ENCODE measurements around the gene ATP9A.
"Not testable (repeated sequence)": the region's sequence is repeated elsewhere in the genome, so short reads cannot be mapped to it uniquely, and the experiment has no call there.

ATP9A gene

GRCh38 chr20:51569815-51570738, 198.1 kb downstream of the ATP9A start:
- no peak for DNase-seq

DNA sequence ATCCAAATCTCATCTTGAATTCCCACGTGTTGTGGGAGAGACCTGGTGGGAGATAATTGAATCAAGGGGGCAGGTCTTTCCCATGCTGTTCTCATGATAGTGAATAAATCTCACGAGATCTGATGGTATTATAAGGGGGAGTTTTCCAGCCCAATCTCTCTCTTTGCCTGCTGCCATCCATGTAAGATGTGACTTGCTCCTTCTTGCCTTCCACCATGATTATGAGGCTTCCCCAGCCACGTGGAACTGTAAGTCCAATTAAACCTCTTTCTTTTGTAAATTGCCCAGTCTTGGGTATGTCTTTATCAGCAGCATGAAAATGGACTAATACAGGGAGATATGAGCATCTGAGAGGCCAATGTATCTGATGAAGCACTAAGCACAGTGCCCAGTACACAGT, 199.7 kb downstream of the ATP9A start:
- DNase-seq: not testable (repeated sequence)

- DNase-seq: no peak
Measured at GRCh38 chr20:51567622-51568021, 200.6 kb downstream of the ATP9A start.

DNA sequence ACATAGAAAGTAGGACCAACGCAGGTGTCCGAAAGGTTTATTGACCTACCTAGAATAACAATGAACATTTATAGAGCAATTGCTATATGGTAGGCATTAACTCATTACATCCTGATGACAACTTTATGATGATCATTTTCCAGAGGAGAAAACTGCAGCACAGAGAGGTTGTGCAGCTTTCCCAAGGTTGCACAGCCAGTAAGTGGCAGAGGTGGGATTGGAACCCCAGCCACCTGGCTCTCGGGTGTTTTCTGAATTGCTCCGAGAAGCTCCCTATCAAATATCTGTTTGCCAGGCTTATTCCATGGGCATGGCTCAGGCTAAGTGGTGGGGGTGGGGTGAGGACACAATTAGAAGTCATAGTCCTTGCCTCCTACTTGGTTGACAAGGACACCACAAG, 201.6 kb downstream of the ATP9A start:
- DNase-seq: no peak

DNA sequence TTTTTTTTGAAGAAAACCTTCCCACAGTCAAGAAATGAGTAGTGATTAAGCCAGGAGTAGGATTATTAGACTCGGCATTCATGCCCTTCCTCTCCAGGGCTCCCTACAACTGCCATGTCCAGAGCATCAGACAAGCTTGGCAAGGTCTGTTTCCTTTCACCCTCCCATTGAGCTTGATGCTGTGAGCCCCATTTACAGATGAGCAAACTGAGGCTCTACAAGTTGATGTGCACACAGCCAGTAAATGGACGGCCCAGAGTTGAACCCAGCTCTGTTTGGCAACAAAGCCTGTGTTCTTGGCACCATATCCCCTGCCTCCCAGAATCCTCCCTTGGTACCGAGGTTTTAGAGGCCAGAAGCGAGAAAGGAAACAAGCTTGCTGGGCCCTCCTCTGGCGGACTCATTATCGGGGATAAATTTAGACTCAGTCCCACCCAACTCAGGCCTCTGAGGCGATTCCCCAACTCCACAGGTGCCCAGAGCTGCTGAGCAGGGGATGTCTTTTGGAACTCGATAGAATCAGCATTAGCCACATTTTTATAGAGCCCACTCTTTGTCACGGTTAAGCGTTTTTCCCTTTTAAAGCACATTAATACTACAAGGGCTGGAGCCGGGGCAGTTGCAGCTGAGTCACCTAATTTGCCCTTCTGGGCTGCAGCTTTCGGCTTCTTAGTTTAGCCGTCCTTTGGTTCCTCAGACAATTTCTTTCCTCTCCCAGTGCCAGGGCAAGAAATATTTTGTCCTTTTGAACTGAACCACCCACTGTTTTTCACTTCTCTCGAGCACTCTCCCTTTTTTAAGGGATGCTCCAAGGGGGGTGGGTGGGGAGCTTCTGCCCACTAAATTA, 202.7 kb downstream of the ATP9A start:
- DNase-seq: peak; percentile 20

DNA sequence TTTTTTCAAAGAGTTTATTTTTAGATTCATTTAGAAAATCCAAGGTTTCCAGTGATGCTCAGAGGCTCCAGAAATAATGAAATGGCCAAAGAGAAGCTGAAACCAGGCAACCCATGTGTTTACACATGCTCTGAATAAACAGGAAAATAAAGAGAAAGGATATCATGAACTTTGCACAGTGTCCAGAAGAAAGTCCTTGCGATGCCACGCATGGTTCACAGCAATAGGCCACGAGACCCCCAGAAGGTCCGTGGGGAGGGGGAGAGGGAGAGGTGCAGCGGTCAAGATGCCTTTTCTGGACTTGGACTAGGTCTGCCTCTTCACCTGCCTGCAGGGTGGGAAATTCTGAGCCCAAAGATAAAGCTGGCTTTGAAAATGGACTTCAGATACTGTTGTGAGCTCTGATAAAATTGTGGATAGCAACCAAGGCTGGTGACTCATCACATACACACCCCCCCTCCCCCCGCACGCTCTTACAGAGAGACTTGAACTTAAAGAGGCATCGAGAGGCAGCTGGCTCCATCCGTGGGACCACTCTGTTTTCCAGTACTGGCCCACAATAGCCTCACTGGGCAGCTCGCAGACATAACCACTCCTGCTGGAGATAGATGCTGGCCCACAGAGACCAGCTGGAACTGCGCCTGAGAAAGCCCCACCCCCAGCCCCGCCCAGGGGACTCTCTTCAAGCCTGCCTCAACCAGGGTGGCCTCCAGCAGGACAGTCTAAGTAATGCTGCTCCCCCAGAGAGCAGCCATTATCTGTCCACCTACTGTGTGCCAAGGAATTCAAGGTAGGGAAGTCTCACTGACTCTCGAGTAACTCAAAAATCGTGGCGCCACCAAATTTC, 204.5 kb downstream of the ATP9A start:
- no peak for DNase-seq

GRCh38 chr20:51563174-51563485, 205.1 kb downstream of the ATP9A start:
- no peak for DNase-seq

DNA sequence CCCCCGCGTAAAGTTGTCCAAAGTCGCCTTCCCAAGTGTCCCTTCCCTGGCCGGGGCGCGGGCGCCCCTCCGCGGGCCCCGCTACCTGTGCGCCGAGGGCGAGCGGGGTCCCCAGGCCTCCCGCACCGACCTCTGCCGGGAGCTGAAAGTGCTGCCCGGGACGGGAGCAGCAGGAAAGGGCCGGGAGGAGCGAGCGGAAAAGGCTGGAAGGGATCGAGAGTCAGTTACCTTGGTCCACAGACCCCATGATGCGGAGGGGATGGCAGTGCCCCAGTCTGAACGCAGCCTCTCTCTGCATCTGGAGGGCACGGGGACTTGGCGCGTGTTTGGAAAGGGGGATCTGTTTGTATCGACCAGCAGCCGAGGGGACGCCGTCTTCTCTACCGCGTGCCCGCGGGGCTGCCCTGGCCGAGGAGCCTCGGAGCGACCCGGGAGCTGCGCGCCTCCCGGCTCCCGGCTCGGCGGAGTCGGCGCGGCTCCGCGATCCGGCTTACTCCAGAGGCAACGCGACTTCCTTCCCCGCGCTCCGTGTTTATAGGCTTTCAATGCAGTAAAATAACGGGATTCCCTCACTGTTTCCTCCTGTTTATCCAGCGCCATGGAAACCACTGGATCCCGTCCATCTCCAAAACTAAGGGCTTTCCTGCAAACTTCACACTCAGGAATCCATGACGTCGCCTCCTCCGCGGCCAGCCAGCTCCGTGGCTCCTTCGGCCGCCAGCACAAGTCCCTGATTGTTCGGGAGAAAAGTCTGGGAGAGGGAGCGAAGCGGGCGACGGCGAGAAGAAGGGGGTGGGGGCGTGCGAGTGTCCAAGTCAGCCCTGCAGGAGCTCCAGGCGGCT, 205.6 kb downstream of the ATP9A start:
- DNase-seq: no peak

DNA sequence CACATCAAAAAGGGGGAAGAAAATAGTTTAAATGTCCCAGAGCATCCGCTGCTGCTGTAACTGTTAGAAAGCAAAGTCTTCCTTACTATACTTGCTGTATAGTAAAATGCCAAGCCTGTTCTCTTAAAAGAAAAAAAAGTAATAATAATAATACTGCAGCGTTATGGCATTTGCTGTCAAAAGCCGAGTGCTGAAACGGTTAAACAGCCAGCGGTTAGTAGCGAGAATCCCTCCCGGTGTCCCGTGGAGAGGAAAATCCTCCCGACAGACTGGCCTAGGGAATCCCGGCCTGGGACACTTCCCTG, 206.2 kb downstream of the ATP9A start:
- DNase-seq: no peak

GRCh38 chr20:51560550-51561307, 207.5 kb downstream of the ATP9A start:
- no peak for DNase-seq

- DNase-seq: no peak
Measured at GRCh38 chr20:51560042-51560441, 208.1 kb downstream of the ATP9A start.

GRCh38 chr20:51554538-51555165, 213.5 kb downstream of the ATP9A start:
- DNase-seq: no peak

GRCh38 chr20:51553897-51554486, 214.2 kb downstream of the ATP9A start:
- no peak for DNase-seq

DNA sequence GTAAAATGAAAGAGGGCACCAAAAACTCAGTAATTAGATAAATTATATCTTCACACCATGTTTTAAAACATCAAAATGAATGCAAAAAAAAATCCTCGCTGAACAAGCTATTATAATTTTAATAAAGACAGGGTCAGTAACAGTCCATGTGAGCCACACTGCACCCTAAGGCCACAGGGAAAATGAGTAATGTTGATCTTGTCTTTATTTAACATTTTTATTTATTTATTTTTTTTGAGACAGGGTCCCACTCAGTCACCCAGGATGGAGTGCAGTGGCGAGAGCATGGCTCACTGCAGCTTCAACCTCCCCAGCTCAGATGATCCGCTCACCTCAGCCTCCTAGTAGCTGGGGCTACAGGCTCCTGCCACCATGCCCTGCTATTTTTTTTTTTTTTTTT, 217.0 kb downstream of the ATP9A start:
- no peak for DNase-seq

DNA sequence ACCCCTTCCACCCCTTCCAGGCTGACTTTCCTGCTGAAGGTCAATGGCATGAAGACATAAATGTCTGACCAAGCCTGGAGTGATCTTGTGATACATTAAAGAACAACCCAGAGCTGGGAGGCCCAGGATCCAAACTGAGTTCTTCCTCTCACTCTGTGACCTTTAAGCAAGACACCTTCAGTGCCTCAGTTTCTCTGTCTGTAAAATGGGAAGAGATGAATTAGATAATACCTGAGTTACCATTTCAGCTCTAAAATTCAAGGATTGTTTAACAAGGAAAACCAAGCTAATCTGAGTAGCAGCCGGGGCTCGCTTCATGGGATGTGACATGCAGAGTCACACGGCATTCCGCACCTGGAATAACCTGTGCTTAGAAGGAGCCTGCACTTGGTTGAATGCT, 218.7 kb downstream of the ATP9A start:
- no peak for DNase-seq

DNA sequence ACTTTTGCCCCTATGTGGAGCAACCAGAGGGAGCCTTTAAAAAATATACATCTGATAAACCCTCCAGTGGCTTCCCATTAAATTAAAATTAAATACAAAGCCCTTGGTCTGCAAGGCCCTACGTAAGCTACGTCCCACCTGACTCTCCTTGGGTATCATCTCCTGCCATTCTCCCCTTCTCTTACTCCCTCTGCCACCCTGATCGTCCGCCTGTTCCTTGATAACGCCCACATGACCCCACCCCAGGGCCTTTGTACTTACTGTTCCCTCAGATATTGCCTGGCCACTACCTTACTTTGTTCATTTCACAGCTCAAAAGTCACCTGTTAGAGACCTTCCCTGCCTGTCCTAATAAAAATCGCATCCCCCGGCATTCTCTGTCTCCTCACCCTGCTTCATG, 220.2 kb downstream of the ATP9A start:
- no peak for DNase-seq
